HepG2 (cell line): Measurements from ENCODE around the gene MAPK4. TPM values are rescaled to one million over a fixed set of nuclear protein-coding genes. Genes with fewer than 3 reads are reported as not detected.

Experiments
- ATAC-seq: fragments of 200-7000 bp; cut with Tn5 transposase; 3 replicates; pipeline ENCODE4 v1.9.1; 2020; ENCODE audit warnings: mild to moderate bottlenecking, moderate library complexity
- BruUV-seq: library from RNA; stranded (reverse); fragments of 400-500 nt; replicated peaks from 2 replicates; lab custom pipeline; 2021; lab: Mats Ljungman, UMichigan
- CTCF ChIA-PET: fragments of 300-600 bp; formaldehyde crosslinking; extraction: SDS; loops from one replicate; lab custom pipeline; 2021; ENCODE audit warnings: low total read pairs, inconsistent platforms, low intra/inter-chr PET ratio; lab: Yijun Ruan, JAX
- POLR2A ChIA-PET: fragments of 350-600 bp; sonication (Branson Sonifier 250); formaldehyde crosslinking; loops from one replicate; lab custom pipeline; 2020; ENCODE audit warnings: antibody characterized with exemption, inconsistent platforms; lab: Yijun Ruan, JAX
- DNase-seq: peaks from one replicate; pipeline ENCODE4 v3.0.0-alpha.2; 2015; ENCODE audit warnings: low spot score
- FAIRE-seq: peaks from 3 replicates; lab custom pipeline; 2011; peaks lifted over from hg19 to GRCh38; lab: Jason Lieb, UNC
- H2AFZ ChIP-seq: one replicate; pipeline ENCODE4 v1.6.1; 2011; ENCODE audit warnings: low read length, inconsistent platforms
- H3K27ac ChIP-seq: fragments of 300-600 bp; 3 replicates; pipeline ENCODE4 v1.8.0; 2011; ENCODE audit warnings: mixed run types, mild to moderate bottlenecking, mixed read lengths, low read length, inconsistent platforms; ENCODE audit not compliant: insufficient read depth; ENCODE audit errors: extremely low read length
- H3K27me3 ChIP-seq, 2 experiments: fragments of 200-600 bp in 1 of 2; 2 replicates in 1 of 2; 3 replicates in 1 of 2; pipeline versions ENCODE4 v1.6.0 to v1.8.0; 2011; ENCODE audit warnings: low read length in 2 of 2, mild to moderate bottlenecking in 2 of 2, moderate library complexity in 2 of 2, inconsistent platforms in 1 of 2; ENCODE audit not compliant: insufficient read depth in 2 of 2, control insufficient read depth in 1 of 2
- H3K36me3 ChIP-seq, 2 experiments: fragments of 200-600 bp in 1 of 2; replicated peaks in 1 of 2; 2 replicates in 1 of 2; 3 replicates in 1 of 2; pipeline versions ENCODE4 v1.5.1 to v1.8.0; 2011; ENCODE audit warnings: low read length in 2 of 2, inconsistent platforms in 1 of 2; ENCODE audit not compliant: insufficient read depth in 2 of 2, control insufficient read depth in 1 of 2
- H3K4me1 ChIP-seq: 2 replicates; pipeline ENCODE4 v1.5.1; 2012; ENCODE audit warnings: low read length, inconsistent platforms; ENCODE audit not compliant: insufficient read depth
- H3K4me2 ChIP-seq: 2 replicates; pipeline ENCODE4 v1.6.0; 2011; ENCODE audit warnings: low read depth, low read length, inconsistent platforms
- H3K4me3 ChIP-seq, 3 experiments: fragments of 200-600 bp in 1 of 3; sonication (generic), shearing (Covaris generic) in 1 of 3; replicated peaks in 1 of 3; 2 replicates each; pipeline ENCODE4 v1.5.1; 2011 to 2016; ENCODE audit warnings: low read length in 3 of 3, inconsistent platforms in 2 of 3, low read depth in 2 of 3, mild to moderate bottlenecking in 2 of 3, control low read depth in 1 of 3, mixed read lengths in 1 of 3; ENCODE audit not compliant: insufficient read depth in 1 of 3
- H3K79me2 ChIP-seq: one replicate; pipeline ENCODE4 v1.6.1; 2011; ENCODE audit warnings: low read length, inconsistent platforms; ENCODE audit not compliant: insufficient read depth
- H3K9ac ChIP-seq: 2 replicates; pipeline ENCODE4 v1.6.0; 2011; ENCODE audit warnings: mild to moderate bottlenecking, low read depth, low read length, inconsistent platforms; ENCODE audit not compliant: insufficient read depth
- H3K9me3 ChIP-seq: 2 replicates; pipeline ENCODE4 v1.5.1; 2012; ENCODE audit warnings: mild to moderate bottlenecking, low read length
- H4K20me1 ChIP-seq: 2 replicates; pipeline ENCODE4 v1.6.0; 2011; ENCODE audit warnings: inconsistent platforms, mild to moderate bottlenecking, low read length, moderate library complexity; ENCODE audit not compliant: insufficient read depth
- ARNT2 ChIP-seq: sonication (generic); formaldehyde crosslinking; IDR thresholded peaks from 2 replicates; pipeline ENCODE4 v1.8.0; 2022; ENCODE audit warnings: mild to moderate bottlenecking, low read depth, missing genetic modification reagents, moderate library complexity
- ATF3 ChIP-seq: sonication (generic); formaldehyde crosslinking; IDR thresholded peaks from 2 replicates; pipeline ENCODE4 v1.4.0; 2020; ENCODE audit warnings: missing genetic modification reagents
- CENPX ChIP-seq: sonication (generic); formaldehyde crosslinking; IDR thresholded peaks from 2 replicates; pipeline ENCODE4 v1.9.0; 2021; ENCODE audit warnings: mild to moderate bottlenecking, missing genetic modification reagents, moderate library complexity
- GABPA ChIP-seq, 2 experiments: IDR thresholded peaks; 2 replicates each; pipeline ENCODE4 v1.6.1; 2011 to 2016; ENCODE audit warnings: low read depth in 2 of 2, low read length in 1 of 2, missing biosample characterization in 1 of 2, missing genetic modification characterization in 1 of 2
- MAFF ChIP-seq: IDR thresholded peaks from 2 replicates; pipeline ENCODE4 v1.6.1; 2011; ENCODE audit warnings: low read depth, low read length, improper control_type of control experiment
- MIER2 ChIP-seq: IDR thresholded peaks from 2 replicates; pipeline ENCODE4 v1.6.1; 2016; ENCODE audit warnings: missing biosample characterization, missing genetic modification reagents
- MXD1 ChIP-seq: sonication (generic); formaldehyde crosslinking; IDR thresholded peaks from 2 replicates; pipeline ENCODE4 v1.4.0; 2020; ENCODE audit warnings: mild to moderate bottlenecking, missing genetic modification reagents
- RXRA ChIP-seq: sonication (generic); formaldehyde crosslinking; IDR thresholded peaks from 2 replicates; pipeline ENCODE4 v1.5.1; 2020; ENCODE audit warnings: missing genetic modification reagents
- SNAPC4 ChIP-seq: sonication (generic); formaldehyde crosslinking; IDR thresholded peaks from 2 replicates; pipeline ENCODE4 v1.4.0; 2020; ENCODE audit warnings: mild to moderate bottlenecking, missing genetic modification reagents
- SRF ChIP-seq: IDR thresholded peaks from 2 replicates; pipeline ENCODE4 v1.6.1; 2011; ENCODE audit warnings: mild to moderate bottlenecking, low read depth, low read length, moderate library complexity
- ZMAT3 ChIP-seq: sonication (generic); formaldehyde crosslinking; conservative IDR thresholded peaks from 2 replicates; pipeline ENCODE4 v1.7.0; 2021; ENCODE audit warnings: missing genetic modification reagents
- ZNF570 ChIP-seq: sonication (generic); formaldehyde crosslinking; IDR thresholded peaks from 2 replicates; pipeline ENCODE4 v1.4.0; 2020; ENCODE audit warnings: mild to moderate bottlenecking, missing genetic modification reagents, borderline replicate concordance
- ZNF790 ChIP-seq: sonication (generic); formaldehyde crosslinking; IDR thresholded peaks from 2 replicates; pipeline ENCODE4 v1.8.0; 2022; ENCODE audit warnings: missing genetic modification reagents, mild to moderate bottlenecking, borderline replicate concordance
- WGBS: methylation state at CpG from one replicate; pipeline ENCODE4 v1.1.6; 2017; ENCODE audit warnings: low lambda C conversion rate; 5-methylcytosine and 5-hydroxymethylcytosine counted together
- in situ Hi-C: cut with HindIII; loops from 2 replicates; pipeline ENCODE4 v1.10.0; 2017; ENCODE audit warnings: low pct_unique_long_range_greater_than_20kb; ENCODE audit not compliant: extremely low pct_ligation_motif_present
- intact Hi-C: fragments of 100-400 bp; cut with micrococcal nuclease; formaldehyde crosslinking; loops from one replicate; pipeline ENCODE4 v1.10.0; 2022; ENCODE audit not compliant: unreplicated experiment
- polyA plus RNA-seq, 8 experiments: library from polyadenylated mRNA; depleted of rRNA in 3 of 8; stranded (reverse) in 7 of 8; unstranded in 1 of 8; fragments of >200 nt; fragmentation: Illumina TruSeq in 4 of 8; extraction: Trizol in 4 of 8; gene quantifications; 2 replicates each; pipeline versions ENCODE4 v1.2.1 to v1.2.3, GENCODE V29; 2011 to 2016; ENCODE audit warnings: low read depth in 4 of 8, missing spikeins in 1 of 8, mixed read lengths in 1 of 8; ENCODE audit not compliant: insufficient read depth in 1 of 8
- total RNA-seq, 5 experiments: library from RNA; depleted of rRNA; stranded (reverse); fragments of >200 nt; fragmentation: Illumina TruSeq; extraction: Trizol; gene quantifications; 2 replicates each; pipeline ENCODE4 v1.2.3, GENCODE V29; 2016; ENCODE audit warnings: low read depth in 1 of 5

MAPK4 gene
- total and polyA plus RNA-seq, 2 of the 13 experiments (the other 11 are each of a cell fraction or from before 2014, with no cell fraction given), result not detected

- TF ChIP-seq ATF3 (CRISPR knock-in tag), result no peak
- TF ChIP-seq CENPX (CRISPR knock-in tag), result no peak
- TF ChIP-seq ZMAT3, result no peak
Observed at GRCh38 chr18:50679656-50680055, 119.8 kb downstream of the MAPK4 start (continued).

GRCh38 chr18:50680966-50681365 lies 121.1 kb downstream of the MAPK4 start:
- Histone ChIP-seq H3K4me3 (no peak overlapping the region), H3K27me3 (peaks cover 0 to 3% of the 10 kb centered on the region in 2 experiments; a peak in 1 of 5 replicates), H3K79me2 (no peaks in the 10 kb centered on the region), H4K20me1 (no peaks in the 10 kb centered on the region)
- in situ Hi-C loops, result no loop called here
- WGBS, result 47% methylated on average over 1 of the region's 1 CpG
- POLR2A ChIA-PET, result no interaction called here
- FAIRE-seq, result no peak
- TF ChIP-seq ZNF790 (CRISPR knock-in tag) (no peak), MAFF (no peak), ARNT2 (CRISPR knock-in tag) (no peak), SRF (no peak), ZNF570 (CRISPR knock-in tag) (no peak), SNAPC4 (no peak), MIER2 (CRISPR knock-in tag) (no peak), RXRA (CRISPR knock-in tag) (no peak), MXD1 (CRISPR knock-in tag) (no peak), GABPA (IDR thresholded peaks at IDR 0.05; ENCODE audit: low read depth, low read length) (no peak), GABPA (CRISPR knock-in tag; IDR thresholded peaks at IDR 0.05; ENCODE audit: low read depth) (no peak)
- TF ChIP-seq, all 625 proteins: peak for 0
- CTCF ChIA-PET, result no interaction called here
- no peaks in the 10 kb centered on the region for H3K36me3 ChIP-seq
- ATAC-seq, result no peak
- H3K4me1 ChIP-seq, result no peaks in the 10 kb centered on the region
- no peak overlapping the region for H2AFZ ChIP-seq
- BruUV-seq, result no TSS peak
- no peak overlapping the region for H3K27ac ChIP-seq
- intact Hi-C loops, result no loop called here
- no peak for DNase-seq
- no peak overlapping the region for H3K9ac ChIP-seq
- H3K9me3 ChIP-seq, result no peaks in the 10 kb centered on the region
- no peak overlapping the region for H3K4me2 ChIP-seq
